Liver (tissue), 9 donors: ENCODE data around the gene SEC61B. TPM values are rescaled to one million over a fixed set of nuclear protein-coding genes. Genes with fewer than 3 reads are reported as not detected.

ENCODE experiments used
- DNase-seq: peaks from one replicate; pipeline ENCODE4 v3.0.0-alpha.2; 2017; ENCODE audit warnings: low spot score
- H3K27ac ChIP-seq, 2 donors: one replicate each; pipeline ENCODE4 v1.7.0; 2013; ENCODE audit warnings: inconsistent platforms in 2 of 2, low read length in 2 of 2, control low read depth in 1 of 2, low read depth in 1 of 2, mild to moderate bottlenecking in 1 of 2
- H3K27me3 ChIP-seq, 4 donors: one replicate each; pipeline versions ENCODE4 v1.6.1 to v1.7.0; 2013; ENCODE audit warnings: low read length in 3 of 4, inconsistent platforms in 1 of 4, mild to moderate bottlenecking in 1 of 4, moderate library complexity in 1 of 4; ENCODE audit not compliant: control insufficient read depth in 4 of 4, insufficient read depth in 4 of 4
- H3K36me3 ChIP-seq, 4 donors: one replicate each; pipeline versions ENCODE4 v1.6.1 to v1.7.0; 2013; ENCODE audit warnings: low read length in 3 of 4, mild to moderate bottlenecking in 3 of 4, low read depth in 1 of 4, moderate library complexity in 1 of 4; ENCODE audit not compliant: control insufficient read depth in 4 of 4, insufficient read depth in 3 of 4
- H3K4me1 ChIP-seq, 4 donors: one replicate each; pipeline versions ENCODE4 v1.6.1 to v1.7.0; 2013; ENCODE audit warnings: low read length in 3 of 4, mild to moderate bottlenecking in 3 of 4, moderate library complexity in 1 of 4; ENCODE audit not compliant: control insufficient read depth in 4 of 4, insufficient read depth in 4 of 4
- H3K4me3 ChIP-seq, 3 donors: one replicate each; pipeline versions ENCODE4 v1.6.1 to v1.7.0; 2013; ENCODE audit warnings: low read length in 3 of 3, control low read depth in 1 of 3, low read depth in 1 of 3, mild to moderate bottlenecking in 1 of 3
- H3K9ac ChIP-seq, 2 donors: one replicate each; pipeline ENCODE4 v1.7.0; 2013; ENCODE audit warnings: low read length in 2 of 2, mild to moderate bottlenecking in 2 of 2, moderate library complexity in 2 of 2, control low read depth in 1 of 2, low read depth in 1 of 2
- H3K9me3 ChIP-seq, 4 donors: one replicate each; pipeline versions ENCODE4 v1.6.1 to v1.7.0; 2013; ENCODE audit warnings: low read length in 3 of 4; ENCODE audit not compliant: control insufficient read depth in 4 of 4
- EGR1 ChIP-seq, 2 donors: IDR thresholded peaks; 2 replicates each; pipeline ENCODE4 v1.6.1; 2016 to 2018; ENCODE audit warnings: antibody characterized with exemption in 2 of 2, low read depth in 2 of 2
- FOXA1 ChIP-seq: IDR thresholded peaks from 2 replicates; pipeline ENCODE4 v1.6.1; 2016; ENCODE audit warnings: antibody characterized with exemption
- FOXA2 ChIP-seq: IDR thresholded peaks from 2 replicates; pipeline ENCODE4 v1.6.1; 2016; ENCODE audit warnings: antibody characterized with exemption
- GABPA ChIP-seq, 2 donors: IDR thresholded peaks in 1 of 2; conservative IDR thresholded peaks in 1 of 2; 2 replicates each; pipeline ENCODE4 v1.6.1; 2016; ENCODE audit warnings: antibody characterized with exemption in 2 of 2, mild to moderate bottlenecking in 1 of 2, moderate library complexity in 1 of 2
- HNF4A ChIP-seq, 2 donors: conservative IDR thresholded peaks; 2 replicates each; pipeline ENCODE4 v1.6.1; 2016; ENCODE audit warnings: antibody characterized with exemption in 2 of 2, mild to moderate bottlenecking in 2 of 2
- HNF4G ChIP-seq: IDR thresholded peaks from 2 replicates; pipeline ENCODE4 v1.6.1; 2016; ENCODE audit warnings: antibody characterized with exemption
- JUND ChIP-seq, 2 donors: IDR thresholded peaks; 2 replicates each; pipeline ENCODE4 v1.6.1; 2016; ENCODE audit warnings: antibody characterized with exemption in 2 of 2
- NR2F2 ChIP-seq: IDR thresholded peaks from 2 replicates; pipeline ENCODE4 v1.6.1; 2016; ENCODE audit warnings: antibody characterized with exemption
- RAD21 ChIP-seq, 2 donors: IDR thresholded peaks; 2 replicates each; pipeline ENCODE4 v1.6.1; 2016; ENCODE audit warnings: antibody characterized with exemption in 2 of 2, mild to moderate bottlenecking in 2 of 2
- RXRA ChIP-seq, 2 donors: IDR thresholded peaks; 2 replicates each; pipeline ENCODE4 v1.6.1; 2017 to 2018; ENCODE audit warnings: antibody characterized with exemption in 2 of 2, mild to moderate bottlenecking in 1 of 2
- SP1 ChIP-seq: IDR thresholded peaks from 2 replicates; pipeline ENCODE4 v1.6.1; 2018; ENCODE audit warnings: antibody characterized with exemption, mild to moderate bottlenecking
- YY1 ChIP-seq: IDR thresholded peaks from 2 replicates; pipeline ENCODE4 v1.6.1; 2016; ENCODE audit warnings: antibody characterized with exemption, mild to moderate bottlenecking
- WGBS: extraction: QIAGEN DNeasy Blood & Tissue Kit; methylation state at CpG from one replicate; pipeline ENCODE4 v1.1.7; 2013; 5-methylcytosine and 5-hydroxymethylcytosine counted together
- polyA plus RNA-seq, 2 donors: library from polyadenylated mRNA; stranded (reverse) in 1 of 2; unstranded in 1 of 2; fragments of 200-250 nt in 1 of 2; fragments of >200 nt in 1 of 2; fragmentation: Nextera tagmentation in 1 of 2; extraction: Ambion mirVana in 1 of 2; gene quantifications; one replicate each; pipeline versions ENCODE4 v1.2.1 to v1.2.3, GENCODE V29; 2013 to 2015
- total RNA-seq, 2 donors: library from RNA; depleted of rRNA; stranded (reverse); fragments of >200 nt; gene quantifications; one replicate each; pipeline ENCODE4 v1.2.3, GENCODE V29; 2014
- TF ChIP-seq, protein P1 (sequence below): IDR thresholded peaks from 2 replicates; pipeline ENCODE4 v1.6.1; 2016; ENCODE audit warnings: antibody characterized with exemption
- TF ChIP-seq, protein P2 (sequence below): fragments of 150-350 bp; IDR thresholded peaks from 2 replicates; pipeline ENCODE4 v1.5.1; 2017; ENCODE audit warnings: improper control_type of control experiment, low read depth, low read length; ENCODE audit not compliant: missing input control
- TF ChIP-seq, protein P3 (sequence below): IDR thresholded peaks from 2 replicates; pipeline ENCODE4 v1.6.1; 2016; ENCODE audit warnings: antibody characterized with exemption, mild to moderate bottlenecking
- TF ChIP-seq, protein P4 (sequence below): IDR thresholded peaks from 2 replicates; pipeline ENCODE4 v1.6.1; 2016; ENCODE audit warnings: antibody characterized with exemption
- donor health status: healthy.
- donor health status: healthy.
- donor health status: healthy.
- donor health status: healthy.
- donor health status: healthy.

Gene SEC61B
- total and polyA plus RNA-seq, 4 donors: 84.1 to 431 (median 228) TPM

DNA sequence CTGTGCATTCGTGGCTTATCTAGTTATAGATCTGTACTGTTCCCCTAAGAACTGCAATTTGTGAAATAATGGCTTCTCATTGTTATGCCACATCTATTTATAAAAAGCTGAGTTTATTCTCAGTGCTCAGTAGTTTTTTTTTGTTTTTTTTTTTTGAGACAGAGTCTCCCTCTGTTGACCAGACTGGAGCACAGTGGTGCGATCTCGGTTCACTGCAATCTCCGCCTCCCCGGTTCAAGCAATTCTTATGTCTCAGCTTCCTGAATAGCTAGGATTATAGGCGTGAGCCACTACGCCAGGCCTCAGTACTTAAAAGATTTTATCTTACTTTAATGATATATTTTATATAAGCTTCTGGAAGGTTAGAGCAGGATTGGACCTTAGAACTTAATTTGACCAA lies 19.0 kb downstream of the SEC61B start:
- Histone ChIP-seq H3K4me1 (peaks cover 0 to 5% (median 0%) of the 10 kb centered on the region in 4 donors), H3K27ac (no peak overlapping the region), H3K36me3 (peaks cover 0 to 11% (median 1%) of the 10 kb centered on the region in 4 donors), H3K9me3 (no peaks in the 10 kb centered on the region), H3K27me3 (no peaks in the 10 kb centered on the region), H3K4me3 (no peak overlapping the region), H3K9ac (no peak overlapping the region)
- 92% methylated on average over 7 of the region's 7 CpGs for WGBS
- DNase-seq: no peak
- TF ChIP-seq RAD21 (IDR thresholded peaks at IDR 0.05) (no peak), RXRA (IDR thresholded peaks at IDR 0.05) (no peak), FOXA1 (no peak), HNF4A (conservative IDR thresholded peaks at IDR 0.05) (no peak), SP1 (no peak), GABPA (IDR thresholded peaks at IDR 0.05 in 1 of 2, conservative IDR thresholded peaks at IDR 0.05 in 1 of 2) (no peak), NR2F2 (no peak), HNF4G (no peak), JUND (IDR thresholded peaks at IDR 0.05) (no peak), YY1 (no peak), FOXA2 (no peak), EGR1 (IDR thresholded peaks at IDR 0.05; ENCODE audit: low read depth in 2 of 2) (no peak)
- TF ChIP-seq, protein P1, sequence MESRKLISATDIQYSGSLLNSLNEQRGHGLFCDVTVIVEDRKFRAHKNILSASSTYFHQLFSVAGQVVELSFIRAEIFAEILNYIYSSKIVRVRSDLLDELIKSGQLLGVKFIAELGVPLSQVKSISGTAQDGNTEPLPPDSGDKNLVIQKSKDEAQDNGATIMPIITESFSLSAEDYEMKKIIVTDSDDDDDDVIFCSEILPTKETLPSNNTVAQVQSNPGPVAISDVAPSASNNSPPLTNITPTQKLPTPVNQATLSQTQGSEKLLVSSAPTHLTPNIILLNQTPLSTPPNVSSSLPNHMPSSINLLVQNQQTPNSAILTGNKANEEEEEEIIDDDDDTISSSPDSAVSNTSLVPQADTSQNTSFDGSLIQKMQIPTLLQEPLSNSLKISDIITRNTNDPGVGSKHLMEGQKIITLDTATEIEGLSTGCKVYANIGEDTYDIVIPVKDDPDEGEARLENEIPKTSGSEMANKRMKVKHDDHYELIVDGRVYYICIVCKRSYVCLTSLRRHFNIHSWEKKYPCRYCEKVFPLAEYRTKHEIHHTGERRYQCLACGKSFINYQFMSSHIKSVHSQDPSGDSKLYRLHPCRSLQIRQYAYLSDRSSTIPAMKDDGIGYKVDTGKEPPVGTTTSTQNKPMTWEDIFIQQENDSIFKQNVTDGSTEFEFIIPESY: no peak
- TF ChIP-seq, protein P2, sequence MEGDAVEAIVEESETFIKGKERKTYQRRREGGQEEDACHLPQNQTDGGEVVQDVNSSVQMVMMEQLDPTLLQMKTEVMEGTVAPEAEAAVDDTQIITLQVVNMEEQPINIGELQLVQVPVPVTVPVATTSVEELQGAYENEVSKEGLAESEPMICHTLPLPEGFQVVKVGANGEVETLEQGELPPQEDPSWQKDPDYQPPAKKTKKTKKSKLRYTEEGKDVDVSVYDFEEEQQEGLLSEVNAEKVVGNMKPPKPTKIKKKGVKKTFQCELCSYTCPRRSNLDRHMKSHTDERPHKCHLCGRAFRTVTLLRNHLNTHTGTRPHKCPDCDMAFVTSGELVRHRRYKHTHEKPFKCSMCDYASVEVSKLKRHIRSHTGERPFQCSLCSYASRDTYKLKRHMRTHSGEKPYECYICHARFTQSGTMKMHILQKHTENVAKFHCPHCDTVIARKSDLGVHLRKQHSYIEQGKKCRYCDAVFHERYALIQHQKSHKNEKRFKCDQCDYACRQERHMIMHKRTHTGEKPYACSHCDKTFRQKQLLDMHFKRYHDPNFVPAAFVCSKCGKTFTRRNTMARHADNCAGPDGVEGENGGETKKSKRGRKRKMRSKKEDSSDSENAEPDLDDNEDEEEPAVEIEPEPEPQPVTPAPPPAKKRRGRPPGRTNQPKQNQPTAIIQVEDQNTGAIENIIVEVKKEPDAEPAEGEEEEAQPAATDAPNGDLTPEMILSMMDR: no peak
- TF ChIP-seq, protein P3, sequence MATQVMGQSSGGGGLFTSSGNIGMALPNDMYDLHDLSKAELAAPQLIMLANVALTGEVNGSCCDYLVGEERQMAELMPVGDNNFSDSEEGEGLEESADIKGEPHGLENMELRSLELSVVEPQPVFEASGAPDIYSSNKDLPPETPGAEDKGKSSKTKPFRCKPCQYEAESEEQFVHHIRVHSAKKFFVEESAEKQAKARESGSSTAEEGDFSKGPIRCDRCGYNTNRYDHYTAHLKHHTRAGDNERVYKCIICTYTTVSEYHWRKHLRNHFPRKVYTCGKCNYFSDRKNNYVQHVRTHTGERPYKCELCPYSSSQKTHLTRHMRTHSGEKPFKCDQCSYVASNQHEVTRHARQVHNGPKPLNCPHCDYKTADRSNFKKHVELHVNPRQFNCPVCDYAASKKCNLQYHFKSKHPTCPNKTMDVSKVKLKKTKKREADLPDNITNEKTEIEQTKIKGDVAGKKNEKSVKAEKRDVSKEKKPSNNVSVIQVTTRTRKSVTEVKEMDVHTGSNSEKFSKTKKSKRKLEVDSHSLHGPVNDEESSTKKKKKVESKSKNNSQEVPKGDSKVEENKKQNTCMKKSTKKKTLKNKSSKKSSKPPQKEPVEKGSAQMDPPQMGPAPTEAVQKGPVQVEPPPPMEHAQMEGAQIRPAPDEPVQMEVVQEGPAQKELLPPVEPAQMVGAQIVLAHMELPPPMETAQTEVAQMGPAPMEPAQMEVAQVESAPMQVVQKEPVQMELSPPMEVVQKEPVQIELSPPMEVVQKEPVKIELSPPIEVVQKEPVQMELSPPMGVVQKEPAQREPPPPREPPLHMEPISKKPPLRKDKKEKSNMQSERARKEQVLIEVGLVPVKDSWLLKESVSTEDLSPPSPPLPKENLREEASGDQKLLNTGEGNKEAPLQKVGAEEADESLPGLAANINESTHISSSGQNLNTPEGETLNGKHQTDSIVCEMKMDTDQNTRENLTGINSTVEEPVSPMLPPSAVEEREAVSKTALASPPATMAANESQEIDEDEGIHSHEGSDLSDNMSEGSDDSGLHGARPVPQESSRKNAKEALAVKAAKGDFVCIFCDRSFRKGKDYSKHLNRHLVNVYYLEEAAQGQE: no peak
- TF ChIP-seq, protein P4, sequence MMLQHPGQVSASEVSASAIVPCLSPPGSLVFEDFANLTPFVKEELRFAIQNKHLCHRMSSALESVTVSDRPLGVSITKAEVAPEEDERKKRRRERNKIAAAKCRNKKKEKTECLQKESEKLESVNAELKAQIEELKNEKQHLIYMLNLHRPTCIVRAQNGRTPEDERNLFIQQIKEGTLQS: no peak
